Measurements from ENCODE around the gene MKI67.

The MKI67 gene

DNA sequence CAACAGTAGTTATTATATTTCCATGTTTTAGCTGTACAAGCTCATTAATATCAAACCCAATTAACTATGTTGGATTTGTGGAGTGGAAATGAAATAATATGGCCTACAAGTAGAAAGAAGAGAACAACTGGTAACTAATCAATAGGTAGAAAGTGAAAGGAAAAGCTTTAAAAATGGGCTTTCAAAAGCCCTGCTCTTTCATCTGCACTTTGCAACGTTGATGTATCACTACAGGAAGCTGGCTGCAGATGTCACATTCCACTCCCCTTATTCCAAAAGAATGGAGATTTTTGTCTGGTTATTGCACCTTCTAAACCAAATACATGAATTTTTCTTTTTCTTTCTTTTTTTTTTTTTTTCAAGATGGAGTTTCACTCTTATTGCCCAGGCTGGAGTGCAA, 11.7 kb upstream of the MKI67 start:
- H3K36me3 Mint-ChIP-seq (ENCODE audit: low read depth): no peaks in the 10 kb centered on the region
- peaks cover 11% of the 10 kb centered on the region for H3K27me3 Mint-ChIP-seq
- H3K9me3 Mint-ChIP-seq: no peaks in the 10 kb centered on the region
- intact Hi-C loops (cut with micrococcal nuclease): no loop called here
- H3K4me3 Mint-ChIP-seq: no peak overlapping the region
- no peak overlapping the region for H3K27ac Mint-ChIP-seq
- H3K4me1 Mint-ChIP-seq (ENCODE audit: low read depth): no peaks in the 10 kb centered on the region

- Mint-ChIP-seq H3K36me3 (ENCODE audit: low read depth) (no peaks in the 10 kb centered on the region), H3K9me3 (no peaks in the 10 kb centered on the region), H3K4me1 (ENCODE audit: low read depth) (peaks cover 18% of the 10 kb centered on the region), H3K27ac (no peak overlapping the region), H3K27me3 (peaks cover 16% of the 10 kb centered on the region), H3K4me3 (no peak overlapping the region)
- intact Hi-C loops (cut with micrococcal nuclease): no loop called here
Observed at GRCh38 chr10:128130051-128130450, 3.8 kb upstream of the MKI67 start.

DNA sequence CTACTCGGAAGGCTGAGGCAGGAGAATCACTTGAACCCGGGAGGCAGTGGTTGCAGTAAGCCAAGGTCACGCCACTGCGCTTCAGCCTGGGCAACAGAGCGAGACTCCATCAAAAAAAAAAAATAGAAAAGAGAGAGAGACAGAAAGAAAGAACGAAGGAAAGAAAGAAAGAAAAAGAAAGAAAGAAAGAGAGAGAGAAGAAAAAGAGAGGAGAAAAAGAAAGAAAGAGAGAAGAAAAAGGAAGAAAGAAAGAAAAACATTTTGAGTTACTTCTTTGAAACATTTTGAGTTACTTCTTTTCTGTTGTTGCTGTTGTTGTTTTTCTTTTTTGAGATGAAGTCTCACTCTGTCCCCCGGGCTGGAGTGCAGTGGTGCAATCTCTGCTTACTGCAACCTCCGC, 2.4 kb upstream of the MKI67 start:
- intact Hi-C loops (cut with micrococcal nuclease): loop anchor here (5.0 kb wide), 1 partner anchor 41 kb away; no protein-coding TSS in a partner anchor
- peaks cover 14% of the 10 kb centered on the region for H3K27me3 Mint-ChIP-seq
- no peaks in the 10 kb centered on the region for H3K9me3 Mint-ChIP-seq
- H3K36me3 Mint-ChIP-seq (ENCODE audit: low read depth): no peaks in the 10 kb centered on the region
- H3K4me1 Mint-ChIP-seq (ENCODE audit: low read depth): peaks cover 26% of the 10 kb centered on the region
- no peak overlapping the region for H3K4me3 Mint-ChIP-seq
- H3K27ac Mint-ChIP-seq: no peak overlapping the region

DNA sequence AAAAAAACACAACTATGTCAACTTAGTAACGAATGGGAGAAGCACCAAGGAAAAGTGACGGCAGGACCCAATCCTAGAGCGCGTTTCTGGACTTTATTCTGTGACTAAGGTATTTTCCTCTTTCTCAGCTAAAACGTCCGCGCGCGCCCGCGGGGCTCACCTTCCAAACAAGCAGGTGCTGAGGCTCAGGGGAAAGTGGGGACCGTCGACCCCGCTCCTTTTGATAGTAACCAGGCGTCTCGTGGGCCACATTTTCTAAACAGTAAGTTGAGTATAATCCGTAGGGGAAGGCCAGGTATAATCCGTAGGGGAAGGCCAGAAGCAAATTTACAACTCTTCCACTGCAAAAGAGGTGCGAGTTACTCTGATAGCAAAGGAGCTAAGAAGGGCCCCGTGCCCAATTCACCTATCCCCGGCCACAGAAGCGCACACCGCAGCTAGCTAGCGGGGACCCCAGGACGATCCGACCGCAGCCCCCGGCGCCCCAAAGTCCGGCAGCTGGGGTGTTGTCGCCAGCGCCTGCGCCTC, 743 bp downstream of the MKI67 start:
- intact Hi-C loops (cut with micrococcal nuclease): loop anchor here (5.0 kb wide), 1 partner anchor 38 kb away; no protein-coding TSS in a partner anchor
- Mint-ChIP-seq H3K4me3 (peak overlapping the region; percentile 84), H3K36me3 (ENCODE audit: low read depth) (no peaks in the 10 kb centered on the region), H3K4me1 (ENCODE audit: low read depth) (peaks cover 35% of the 10 kb centered on the region), H3K27me3 (peaks cover 5% of the 10 kb centered on the region), H3K27ac (peak overlapping the region; percentile 62), H3K9me3 (no peaks in the 10 kb centered on the region)

DNA sequence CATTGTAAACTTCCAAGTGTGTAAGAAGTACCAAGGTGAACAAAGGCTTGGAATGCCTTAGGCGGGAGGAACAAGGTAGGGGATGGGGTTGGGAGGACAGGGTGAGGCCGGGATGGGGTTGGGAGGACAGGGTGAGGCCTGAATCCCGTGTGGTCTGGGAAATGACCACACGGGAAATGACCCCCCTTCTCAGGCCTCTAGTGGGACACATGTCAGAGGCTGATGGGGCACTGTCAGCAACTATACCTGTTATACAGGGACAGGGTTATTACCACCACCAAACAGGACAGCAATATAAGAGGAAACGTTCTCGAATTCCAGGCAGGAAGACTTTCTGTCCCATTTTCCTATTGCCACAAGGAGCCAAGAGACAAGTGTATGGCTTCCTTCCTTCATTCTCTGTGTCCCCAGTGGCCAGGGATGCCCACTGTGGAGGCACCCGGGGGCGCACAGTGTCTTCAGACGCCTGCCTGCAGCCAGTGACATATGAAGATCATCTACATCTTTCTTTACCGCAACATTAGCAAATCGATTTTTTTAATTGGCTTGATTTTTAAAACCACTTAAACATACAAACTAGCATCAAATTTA, 1.3 kb downstream of the MKI67 start:
- Mint-ChIP-seq H3K27me3 (peaks cover 5% of the 10 kb centered on the region), H3K36me3 (ENCODE audit: low read depth) (no peaks in the 10 kb centered on the region), H3K9me3 (no peaks in the 10 kb centered on the region), H3K27ac (peak overlapping the region; percentile 62), H3K4me1 (ENCODE audit: low read depth) (peaks cover 35% of the 10 kb centered on the region), H3K4me3 (peak overlapping the region; percentile 84)
- intact Hi-C loops (cut with micrococcal nuclease): loop anchor here (5.0 kb wide), 1 partner anchor 38 kb away; no protein-coding TSS in a partner anchor

- no peak overlapping the region for H3K4me3 Mint-ChIP-seq
- no peak overlapping the region for H3K27ac Mint-ChIP-seq
- peaks cover 35% of the 10 kb centered on the region for H3K4me1 Mint-ChIP-seq (ENCODE audit: low read depth)
- H3K36me3 Mint-ChIP-seq (ENCODE audit: low read depth): no peaks in the 10 kb centered on the region
- intact Hi-C loops (cut with micrococcal nuclease): no loop called here
- no peaks in the 10 kb centered on the region for H3K9me3 Mint-ChIP-seq
- H3K27me3 Mint-ChIP-seq: peaks cover 5% of the 10 kb centered on the region
Observed at GRCh38 chr10:128123846-128124245, 2.4 kb downstream of the MKI67 start.

- no peaks in the 10 kb centered on the region for H3K9me3 Mint-ChIP-seq
- H3K4me3 Mint-ChIP-seq: no peak overlapping the region
Observed at GRCh38 chr10:128122931-128123330, 3.3 kb downstream of the MKI67 start.

GRCh38 chr10:128121750-128122412, 4.3 kb downstream of the MKI67 start:
- Mint-ChIP-seq H3K27me3 (peaks cover 2% of the 10 kb centered on the region), H3K4me1 (ENCODE audit: low read depth) (peaks cover 32% of the 10 kb centered on the region), H3K27ac (no peak overlapping the region), H3K36me3 (ENCODE audit: low read depth) (no peaks in the 10 kb centered on the region), H3K4me3 (no peak overlapping the region), H3K9me3 (no peaks in the 10 kb centered on the region)
- intact Hi-C loops (cut with micrococcal nuclease): no loop called here

More at GRCh38 chr10:128122931-128123330, 3.3 kb downstream of the MKI67 start:
- peaks cover 35% of the 10 kb centered on the region for H3K4me1 Mint-ChIP-seq (ENCODE audit: low read depth)
- no peak overlapping the region for H3K27ac Mint-ChIP-seq
- H3K27me3 Mint-ChIP-seq: peaks cover 2% of the 10 kb centered on the region
- intact Hi-C loops (cut with micrococcal nuclease): no loop called here
- no peaks in the 10 kb centered on the region for H3K36me3 Mint-ChIP-seq (ENCODE audit: low read depth)

- no peak overlapping the region for H3K4me3 Mint-ChIP-seq
- H3K4me1 Mint-ChIP-seq (ENCODE audit: low read depth): peaks cover 21% of the 10 kb centered on the region
- no peaks in the 10 kb centered on the region for H3K9me3 Mint-ChIP-seq
- no peaks in the 10 kb centered on the region for H3K27me3 Mint-ChIP-seq
- H3K36me3 Mint-ChIP-seq (ENCODE audit: low read depth): no peaks in the 10 kb centered on the region
- no peak overlapping the region for H3K27ac Mint-ChIP-seq
- intact Hi-C loops (cut with micrococcal nuclease): no loop called here
Observed at GRCh38 chr10:128116851-128117615, 9.2 kb downstream of the MKI67 start.

- Mint-ChIP-seq H3K27me3 (no peaks in the 10 kb centered on the region), H3K4me1 (ENCODE audit: low read depth) (peaks cover 29% of the 10 kb centered on the region), H3K9me3 (no peaks in the 10 kb centered on the region), H3K27ac (no peak overlapping the region), H3K36me3 (ENCODE audit: low read depth) (no peaks in the 10 kb centered on the region), H3K4me3 (no peak overlapping the region)
- intact Hi-C loops (cut with micrococcal nuclease): no loop called here
Observed at GRCh38 chr10:128116187-128116586, 10.0 kb downstream of the MKI67 start.

- H3K4me1 Mint-ChIP-seq (ENCODE audit: low read depth): peaks cover 31% of the 10 kb centered on the region
- H3K4me3 Mint-ChIP-seq: no peak overlapping the region
- no peaks in the 10 kb centered on the region for H3K9me3 Mint-ChIP-seq
- H3K27ac Mint-ChIP-seq: no peak overlapping the region
- no peaks in the 10 kb centered on the region for H3K36me3 Mint-ChIP-seq (ENCODE audit: low read depth)
- no peaks in the 10 kb centered on the region for H3K27me3 Mint-ChIP-seq
- intact Hi-C loops (cut with micrococcal nuclease): no loop called here
Observed at GRCh38 chr10:128115356-128115755, 10.9 kb downstream of the MKI67 start.

DNA sequence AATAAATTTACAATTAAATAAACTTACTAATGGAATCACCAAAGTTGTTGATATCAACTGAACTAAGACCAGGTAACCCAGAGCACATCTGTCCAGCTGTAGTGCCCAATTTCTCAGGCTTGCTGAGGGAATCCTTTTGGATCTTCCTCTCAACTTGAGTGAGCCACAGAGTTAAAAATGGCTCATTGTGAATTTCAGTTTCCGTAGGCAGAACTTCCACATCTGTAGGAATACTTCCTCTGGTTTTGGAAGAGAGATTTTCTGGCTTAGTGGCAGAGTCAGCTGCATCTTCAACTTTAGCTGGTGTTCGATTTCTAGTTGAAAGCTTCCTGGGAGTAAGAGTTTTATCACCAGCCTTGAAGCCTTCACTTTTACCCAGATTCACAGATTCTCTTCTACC, 11.3 kb downstream of the MKI67 start:
- H3K27me3 Mint-ChIP-seq: no peaks in the 10 kb centered on the region
- intact Hi-C loops (cut with micrococcal nuclease): no loop called here
- no peaks in the 10 kb centered on the region for H3K9me3 Mint-ChIP-seq
- no peaks in the 10 kb centered on the region for H3K36me3 Mint-ChIP-seq (ENCODE audit: low read depth)
- no peak overlapping the region for H3K27ac Mint-ChIP-seq
- no peak overlapping the region for H3K4me3 Mint-ChIP-seq
- peaks cover 31% of the 10 kb centered on the region for H3K4me1 Mint-ChIP-seq (ENCODE audit: low read depth)

DNA sequence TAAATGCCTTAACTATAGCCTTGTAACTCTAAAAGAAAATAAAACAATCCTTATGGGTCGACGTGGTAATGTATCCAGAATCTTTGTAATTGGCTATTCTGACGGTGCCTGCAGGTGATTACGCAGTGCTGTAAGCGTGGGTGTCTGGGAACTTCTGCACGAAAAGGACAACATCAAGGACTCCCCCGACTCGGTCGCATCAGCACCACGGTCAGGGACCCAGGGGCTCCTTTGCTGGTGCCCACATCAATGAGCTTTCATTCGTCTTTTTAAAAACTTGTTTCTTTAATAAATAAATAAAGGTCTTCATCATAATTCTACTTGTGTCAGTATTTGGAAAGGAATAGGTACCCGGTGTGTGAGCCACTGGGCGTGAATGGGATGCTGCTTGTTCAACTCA, 13.2 kb downstream of the MKI67 start:
- Mint-ChIP-seq H3K4me3 (no peak overlapping the region), H3K27ac (no peak overlapping the region), H3K27me3 (no peaks in the 10 kb centered on the region), H3K36me3 (ENCODE audit: low read depth) (no peaks in the 10 kb centered on the region), H3K9me3 (no peaks in the 10 kb centered on the region), H3K4me1 (ENCODE audit: low read depth) (peaks cover 31% of the 10 kb centered on the region)
- intact Hi-C loops (cut with micrococcal nuclease): no loop called here

GRCh38 chr10:128111696-128112095, 14.5 kb downstream of the MKI67 start:
- no peak overlapping the region for H3K4me3 Mint-ChIP-seq
- H3K27me3 Mint-ChIP-seq: no peaks in the 10 kb centered on the region
- H3K4me1 Mint-ChIP-seq (ENCODE audit: low read depth): peaks cover 26% of the 10 kb centered on the region
- H3K27ac Mint-ChIP-seq: no peak overlapping the region
- H3K36me3 Mint-ChIP-seq (ENCODE audit: low read depth): no peaks in the 10 kb centered on the region
- intact Hi-C loops (cut with micrococcal nuclease): no loop called here
- no peaks in the 10 kb centered on the region for H3K9me3 Mint-ChIP-seq

Measured in dendritic cell treated with granulocyte-macrophage colony-stimulating factor and Interleukin-4, amounts not matched to agents 40 ng/mL and 50 ng/mL, for 4 days (primary cell).